C4-2B (cell line): Measurements from ENCODE around the gene MTFR1L.

Experiments used
- H3K27ac ChIP-seq: fragments of 450-650 bp; 2 replicates; pipeline ENCODE4 v1.5.1; 2017
- CTCF ChIP-seq: fragments of 450-650 bp; conservative IDR thresholded peaks from 2 replicates; pipeline ENCODE4 v1.5.1; 2017; ENCODE audit warnings: mild to moderate bottlenecking
- ZFX ChIP-seq: fragments of 450-650 bp; IDR thresholded peaks from 2 replicates; pipeline ENCODE4 v1.6.1; 2017

MTFR1L gene

DNA sequence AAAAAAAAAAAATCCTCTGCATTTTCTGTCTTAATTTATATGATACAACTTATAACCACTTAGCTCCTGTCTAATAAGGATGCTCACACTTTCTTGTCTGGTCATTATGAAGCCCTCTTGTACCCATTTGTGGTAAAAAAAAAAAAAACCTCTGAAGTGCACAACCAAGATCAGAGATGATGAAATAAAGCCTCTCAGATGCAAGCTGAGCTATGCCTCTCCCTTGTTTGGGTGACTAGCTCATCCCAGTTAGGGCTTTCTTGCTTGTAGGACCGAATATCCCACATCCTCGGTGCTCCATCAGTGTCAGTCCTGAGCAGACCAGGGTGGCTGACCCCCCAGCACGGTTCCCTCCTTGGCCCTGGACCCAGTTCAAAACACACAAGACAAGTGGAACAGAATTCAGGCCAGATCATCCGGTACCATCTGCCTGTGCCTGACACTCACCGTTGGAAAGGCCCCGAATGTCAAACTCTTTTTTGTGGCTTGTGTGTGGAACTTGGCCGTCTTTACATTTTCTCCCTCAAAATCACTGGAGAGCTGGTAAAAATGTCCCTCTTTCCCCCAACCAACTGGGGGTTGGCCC is 26.1 kb upstream of the MTFR1L start:
- TF ChIP-seq CTCF (no peak), ZFX (no peak)

DNA sequence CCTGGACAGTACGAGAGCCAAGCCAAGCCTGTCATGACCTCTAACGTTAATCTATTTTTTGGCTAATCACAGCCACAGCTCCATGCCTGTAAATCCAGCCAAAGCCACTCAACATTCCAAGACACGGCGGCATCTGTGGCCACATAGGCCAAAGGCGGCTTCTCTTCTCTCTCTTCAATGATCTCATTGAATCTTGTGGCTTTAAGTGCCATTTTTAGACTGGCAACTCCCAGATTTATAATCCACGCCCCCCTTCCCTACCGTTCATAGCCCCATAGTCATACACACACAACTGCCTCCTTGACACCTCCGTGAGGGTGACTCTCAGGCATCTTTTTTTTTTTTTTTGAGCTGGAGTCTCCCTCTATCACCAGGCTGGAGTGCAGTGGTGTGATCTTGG is 25.4 kb upstream of the MTFR1L start:
- TF ChIP-seq ZFX (no peak), CTCF (no peak)
- no peak overlapping the region for H3K27ac ChIP-seq

More for the DNA sequence above, 26.1 kb upstream of the MTFR1L start:
- H3K27ac ChIP-seq, result no peak overlapping the region

DNA sequence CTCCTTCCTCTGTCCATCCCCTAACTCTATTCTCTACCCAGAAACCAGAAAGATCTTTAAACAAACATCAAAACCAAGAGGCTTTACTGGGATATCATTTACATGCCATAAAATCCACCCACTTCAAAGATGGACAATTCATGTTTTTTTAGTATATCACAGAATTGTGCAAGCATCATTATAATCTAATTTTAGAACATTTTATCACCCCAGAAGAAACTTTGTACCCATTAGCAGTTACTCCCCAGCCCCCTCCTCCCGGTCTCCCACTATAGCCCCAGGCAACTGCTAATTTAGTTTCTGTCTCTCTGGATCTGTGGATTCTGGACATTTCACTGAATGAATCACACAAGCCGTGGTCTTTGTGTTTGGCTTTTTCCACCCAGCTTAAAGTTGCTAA is 24.5 kb upstream of the MTFR1L start:
- TF ChIP-seq CTCF, result no peak
- no peak for TF ChIP-seq ZFX
- H3K27ac ChIP-seq, result no peak overlapping the region

- no peak for TF ChIP-seq CTCF
- no peak for TF ChIP-seq ZFX
- H3K27ac ChIP-seq, result peak overlapping the region; percentile 37
These were observed 23.6 kb upstream of the MTFR1L start for GRCh38 chr1:25795946-25796810.

GRCh38 chr1:25796811-25797458 is 22.8 kb upstream of the MTFR1L start:
- peak overlapping the region; percentile 37 for H3K27ac ChIP-seq
- TF ChIP-seq CTCF, result peak; percentile 73
- TF ChIP-seq ZFX, result no peak

GRCh38 chr1:25797939-25798338 is 21.8 kb upstream of the MTFR1L start:
- no peak for TF ChIP-seq ZFX
- no peak; the same call in 1 of the 2 replicates for TF ChIP-seq CTCF
- H3K27ac ChIP-seq, result no peak overlapping the region
